ENCODE data around the gene ASTE1. TPM values are rescaled to one million over a fixed set of nuclear protein-coding genes. Genes with fewer than 3 reads are reported as not detected.

The ASTE1 gene
- total and polyA plus RNA-seq, 2 donors from 2014 or later: 3.9 to 8.9 TPM

DNA sequence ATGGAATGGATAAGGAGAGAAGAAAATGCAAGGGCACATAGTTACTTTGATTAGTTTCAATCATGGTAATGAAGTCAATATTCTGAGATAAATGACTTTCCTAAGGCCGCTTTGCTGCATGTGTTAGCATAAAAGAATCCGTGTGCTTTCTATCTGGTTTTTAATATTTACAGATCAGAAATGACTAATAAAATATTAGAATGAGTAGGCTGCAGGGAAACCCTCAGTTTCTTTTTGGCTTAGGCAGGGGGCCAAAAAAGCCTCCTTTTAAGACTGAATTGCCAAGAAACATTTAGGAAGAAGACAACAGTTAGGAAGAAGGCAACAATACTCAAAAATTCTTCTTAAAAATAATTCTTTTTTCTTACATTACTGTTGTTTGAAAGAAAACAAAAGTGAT lies 11.7 kb upstream of the ASTE1 start:
- TF ChIP-seq, protein P1, sequence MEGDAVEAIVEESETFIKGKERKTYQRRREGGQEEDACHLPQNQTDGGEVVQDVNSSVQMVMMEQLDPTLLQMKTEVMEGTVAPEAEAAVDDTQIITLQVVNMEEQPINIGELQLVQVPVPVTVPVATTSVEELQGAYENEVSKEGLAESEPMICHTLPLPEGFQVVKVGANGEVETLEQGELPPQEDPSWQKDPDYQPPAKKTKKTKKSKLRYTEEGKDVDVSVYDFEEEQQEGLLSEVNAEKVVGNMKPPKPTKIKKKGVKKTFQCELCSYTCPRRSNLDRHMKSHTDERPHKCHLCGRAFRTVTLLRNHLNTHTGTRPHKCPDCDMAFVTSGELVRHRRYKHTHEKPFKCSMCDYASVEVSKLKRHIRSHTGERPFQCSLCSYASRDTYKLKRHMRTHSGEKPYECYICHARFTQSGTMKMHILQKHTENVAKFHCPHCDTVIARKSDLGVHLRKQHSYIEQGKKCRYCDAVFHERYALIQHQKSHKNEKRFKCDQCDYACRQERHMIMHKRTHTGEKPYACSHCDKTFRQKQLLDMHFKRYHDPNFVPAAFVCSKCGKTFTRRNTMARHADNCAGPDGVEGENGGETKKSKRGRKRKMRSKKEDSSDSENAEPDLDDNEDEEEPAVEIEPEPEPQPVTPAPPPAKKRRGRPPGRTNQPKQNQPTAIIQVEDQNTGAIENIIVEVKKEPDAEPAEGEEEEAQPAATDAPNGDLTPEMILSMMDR (IDR thresholded peaks at IDR 0.05; ENCODE audit: borderline replicate concordance, extremely low read depth, insufficient read depth): no peak

DNA sequence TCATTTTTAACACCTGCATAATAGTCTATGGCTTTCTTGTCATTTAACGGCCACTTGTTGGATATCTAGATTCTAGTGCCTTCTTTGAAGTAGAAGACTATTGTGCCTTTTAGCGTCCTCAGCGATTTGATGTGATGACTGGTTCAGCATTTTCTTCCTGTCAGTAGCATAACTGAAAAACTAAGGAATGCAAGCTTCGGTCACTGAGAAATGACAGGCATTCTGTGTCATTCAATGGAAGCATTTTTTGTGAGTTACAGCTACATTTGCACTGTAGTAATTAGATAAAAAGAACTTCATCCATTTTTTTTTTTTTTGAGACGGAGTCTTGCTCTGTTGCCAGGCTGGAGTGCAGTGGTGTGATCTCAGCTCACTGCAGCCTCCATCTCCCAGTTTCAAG lies 10.4 kb upstream of the ASTE1 start:
- intact Hi-C loops (cut with DNase I): no loop called here
- H3K4me3 ChIP-seq (ENCODE audit: low read length in 3 of 3): no peak overlapping the region

More for the DNA sequence above, 11.7 kb upstream of the ASTE1 start:
- no peak overlapping the region for H3K27ac ChIP-seq (ENCODE audit: low read depth in 2 of 2, low read length in 2 of 2)
- no peak overlapping the region for H3K4me3 ChIP-seq (ENCODE audit: low read length in 3 of 3)
- no peaks in the 10 kb centered on the region for H3K36me3 ChIP-seq (ENCODE audit: control insufficient read depth in 2 of 3, insufficient read depth in 3 of 3, low read length in 3 of 3)
- no peak for DNase-seq
- no peaks in the 10 kb centered on the region for H3K27me3 ChIP-seq (ENCODE audit: control insufficient read depth, insufficient read depth, low read length)
- intact Hi-C loops (cut with DNase I): no loop called here
- no peaks in the 10 kb centered on the region for H3K4me1 ChIP-seq (ENCODE audit: control insufficient read depth in 2 of 3, insufficient read depth in 2 of 3, low read depth in 1 of 3, low read length in 3 of 3)
- H3K9me3 ChIP-seq (ENCODE audit: control insufficient read depth in 2 of 3, insufficient read depth in 1 of 3, low read length in 3 of 3): no peaks in the 10 kb centered on the region
- FAIRE-seq: no peak
- no peak overlapping the region for H3K9ac ChIP-seq (ENCODE audit: low read length in 3 of 3)

GRCh38 chr3:131036200-131036816 lies 9.7 kb upstream of the ASTE1 start:
- FAIRE-seq: no peak
- H3K27ac ChIP-seq (ENCODE audit: low read depth in 2 of 2, low read length in 2 of 2): no peak overlapping the region

More for the DNA sequence above, 10.4 kb upstream of the ASTE1 start:
- DNase-seq: no peak
- no peak for FAIRE-seq
- Histone ChIP-seq H3K9me3 (ENCODE audit: control insufficient read depth in 2 of 3, insufficient read depth in 1 of 3, low read length in 3 of 3) (no peaks in the 10 kb centered on the region), H3K27ac (ENCODE audit: low read depth in 2 of 2, low read length in 2 of 2) (no peak overlapping the region), H3K9ac (ENCODE audit: low read length in 3 of 3) (no peak overlapping the region), H3K4me1 (ENCODE audit: control insufficient read depth in 2 of 3, insufficient read depth in 2 of 3, low read depth in 1 of 3, low read length in 3 of 3) (no peaks in the 10 kb centered on the region), H3K27me3 (ENCODE audit: control insufficient read depth, insufficient read depth, low read length) (no peaks in the 10 kb centered on the region), H3K36me3 (ENCODE audit: control insufficient read depth in 2 of 3, insufficient read depth in 3 of 3, low read length in 3 of 3) (no peaks in the 10 kb centered on the region)
- TF ChIP-seq, protein P1 (IDR thresholded peaks at IDR 0.05; ENCODE audit: borderline replicate concordance, extremely low read depth, insufficient read depth): no peak

More at GRCh38 chr3:131036200-131036816, 9.7 kb upstream of the ASTE1 start:
- no peaks in the 10 kb centered on the region for H3K4me1 ChIP-seq (ENCODE audit: control insufficient read depth in 2 of 3, insufficient read depth in 2 of 3, low read depth in 1 of 3, low read length in 3 of 3)
- no peak overlapping the region for H3K4me3 ChIP-seq (ENCODE audit: low read length in 3 of 3)
- no peaks in the 10 kb centered on the region for H3K36me3 ChIP-seq (ENCODE audit: control insufficient read depth in 2 of 3, insufficient read depth in 3 of 3, low read length in 3 of 3)
- intact Hi-C loops (cut with DNase I): no loop called here
- TF ChIP-seq, protein P1 (IDR thresholded peaks at IDR 0.05; ENCODE audit: borderline replicate concordance, extremely low read depth, insufficient read depth): no peak
- DNase-seq: no peak
- no peaks in the 10 kb centered on the region for H3K27me3 ChIP-seq (ENCODE audit: control insufficient read depth, insufficient read depth, low read length)
- H3K9me3 ChIP-seq (ENCODE audit: control insufficient read depth in 2 of 3, insufficient read depth in 1 of 3, low read length in 3 of 3): no peaks in the 10 kb centered on the region
- no peak overlapping the region for H3K9ac ChIP-seq (ENCODE audit: low read length in 3 of 3)

Data from kidney (tissue), 14 donors.